ENCODE data around the gene FANCM. TPM values are rescaled to one million over a fixed set of nuclear protein-coding genes. Genes with fewer than 3 reads are reported as not detected.

FANCM gene
- total and polyA plus RNA-seq, 2 experiments from 2014 or later, result 19.6 to 21.1 TPM

- DNase-seq (ENCODE audit: low spot score) (no peak), ATAC-seq (no peak)
- no peak overlapping the region for H3K4me3 Mint-ChIP-seq
- H3K9me2 ChIP-seq (ENCODE audit: insufficient read depth), result no peaks in the 10 kb centered on the region
- H3K36me3 Mint-ChIP-seq (ENCODE audit: low read depth), result peaks cover 19% of the 10 kb centered on the region
- H3K4me2 ChIP-seq, result no peak overlapping the region
- peak overlapping the region; percentile 52; the same call in 1 of the 2 replicates for H3K27ac Mint-ChIP-seq
- TF ChIP-seq EZH2 (IDR thresholded peaks at IDR 0.05; ENCODE audit: low read depth, unreplicated experiment) (no peak), NANOG (IDR thresholded peaks at IDR 0.05; ENCODE audit: borderline replicate concordance) (no peak), ETS1 (IDR thresholded peaks at IDR 0.05) (no peak), POLR2AphosphoS5 (IDR thresholded peaks at IDR 0.05; ENCODE audit: low read depth) (no peak), CTCF (conservative IDR thresholded peaks at IDR 0.05; ENCODE audit: low read depth in 2 of 2) (no peak), STAT1 (IDR thresholded peaks at IDR 0.05; ENCODE audit: unreplicated experiment) (no peak), CREB1 (CRISPR knock-in tag; IDR thresholded peaks at IDR 0.05; ENCODE audit: low read depth) (no peak), ZNF114 (CRISPR knock-in tag; IDR thresholded peaks at IDR 0.05) (no peak), ZNF462 (CRISPR knock-in tag; IDR thresholded peaks at IDR 0.05) (no peak)
- H3K9me3 Mint-ChIP-seq, result no peaks in the 10 kb centered on the region
- no peaks in the 10 kb centered on the region for H3K36me3 ChIP-seq (ENCODE audit: insufficient read depth)
- H3K4me1 Mint-ChIP-seq, result peaks cover 10% of the 10 kb centered on the region
- no peaks in the 10 kb centered on the region for H3F3A ChIP-seq (replicated peaks; ENCODE audit: low read depth)
- peaks cover 9% of the 10 kb centered on the region; the same call in 1 of the 2 replicates for H3K4me1 ChIP-seq (ENCODE audit: insufficient read depth)
- 0 out of 2 replicates have a peak, but pooled peaks cover 13% of the 10 kb centered on the region for H3K79me2 ChIP-seq (replicated peaks; ENCODE audit: insufficient read depth)
- H3K27ac ChIP-seq (ENCODE audit: low read depth), result peak overlapping the region; percentile 89; the same call in 1 of the 2 replicates
- H3K27me3 Mint-ChIP-seq (ENCODE audit: insufficient read depth, low read depth, poor library complexity), result no peaks in the 10 kb centered on the region
- H4K20me1 ChIP-seq (replicated peaks; ENCODE audit: insufficient read depth), result no peaks in the 10 kb centered on the region
- no peak overlapping the region for H3K4me3 ChIP-seq
- no peaks in the 10 kb centered on the region for H3K27me3 ChIP-seq (ENCODE audit: insufficient read depth)
- no peak overlapping the region for H2AFZ ChIP-seq
These were observed 13.9 kb downstream of the FANCM start for GRCh38 chr14:45149602-45150001.

All from GM23338 (cell line).